Prostate gland (tissue), 2 donors: Measurements from ENCODE around the gene RNF213.

Source experiments
- CTCF ChIP-seq, 4 experiments: fragments of 200-600 bp in 2 of 4; fragments of 450-650 bp in 2 of 4; sonication (generic) in 2 of 4; IDR thresholded peaks; 1 replicate in 3 of 4; 2 replicates in 1 of 4; pipeline ENCODE4 v1.5.1; 2016 to 2019; ENCODE audit warnings: antibody characterized with exemption in 4 of 4, mild to moderate bottlenecking in 2 of 4, moderate library complexity in 2 of 4
- POLR2A ChIP-seq: fragments of 450-650 bp; IDR thresholded peaks from one replicate; pipeline ENCODE4 v1.6.1; 2016; ENCODE audit warnings: antibody characterized with exemption, mild to moderate bottlenecking

GRCh38 chr17:80259457-80260068, 1.1 kb upstream of the RNF213 start:
- no peak for TF ChIP-seq POLR2A
- no peak for TF ChIP-seq CTCF (IDR thresholded peaks at IDR 0.05)
